HG02884 (cell line): Measurements from ENCODE around the gene EYA4.
"Not testable (repeated sequence)": the region's sequence is repeated elsewhere in the genome, so short reads cannot be mapped to it uniquely, and the experiment has no call there.

ENCODE experiments used
- ATAC-seq: cut with Tn5 transposase; IDR thresholded peaks from one replicate; pipeline ENCODE4 v1.9.1; 2021; ENCODE audit warnings: mild to moderate bottlenecking, moderate library complexity; ENCODE audit not compliant: unreplicated experiment

Gene EYA4

GRCh38 chr6:133551847-133552341 is 310.7 kb downstream of the EYA4 start:
- ATAC-seq = no peak

- no peak for ATAC-seq
Measured at GRCh38 chr6:133553652-133554051, 312.5 kb downstream of the EYA4 start.

GRCh38 chr6:133554121-133554520 is 313.0 kb downstream of the EYA4 start:
- not testable (repeated sequence) for ATAC-seq

GRCh38 chr6:133555685-133556084 is 314.5 kb downstream of the EYA4 start:
- ATAC-seq = no peak

- ATAC-seq = no peak
Measured at GRCh38 chr6:133559926-133560325, 318.8 kb downstream of the EYA4 start.

GRCh38 chr6:133567636-133568035 is 326.5 kb downstream of the EYA4 start:
- no peak for ATAC-seq

- no peak for ATAC-seq
Measured at GRCh38 chr6:133568970-133569889, 328.1 kb downstream of the EYA4 start.

- no peak for ATAC-seq
Measured at GRCh38 chr6:133571681-133572080, 330.5 kb downstream of the EYA4 start.

GRCh38 chr6:133577851-133578250 is 336.7 kb downstream of the EYA4 start:
- ATAC-seq = no peak
